OCI-LY3 (cell line): ENCODE data around the gene WAPL.
A peak's percentile ranks its signal among the peaks of the same experiment; 100 is the strongest.

Experiments used
- H2AFZ ChIP-seq: fragments of 200-600, 300-600 bp; shearing (Covaris generic); 2 replicates; pipeline ENCODE4 v1.6.0; 2014; ENCODE audit warnings: antibody characterized with exemption, low read depth, low read length
- H3K27ac ChIP-seq: fragments of 200-600, 300-600 bp; sonication (generic); 2 replicates; pipeline ENCODE4 v1.5.1; 2014; ENCODE audit warnings: mild to moderate bottlenecking, low read length, moderate library complexity, mixed read lengths
- H3K27me3 ChIP-seq: fragments of 200-600, 300-600 bp; sonication (generic); 2 replicates; pipeline ENCODE4 v1.6.1; 2014; ENCODE audit warnings: low read depth, low read length, mixed read lengths
- H3K36me3 ChIP-seq: fragments of 200-600, 300-600 bp; sonication (generic); replicated peaks from 2 replicates; pipeline ENCODE3; 2014; ENCODE audit warnings: low read depth, low read length, mixed read lengths
- H3K4me1 ChIP-seq: fragments of 300-600, 200-600 bp; sonication (generic); 2 replicates; pipeline ENCODE4 v1.6.1; 2014; ENCODE audit warnings: low read length, mixed read lengths
- H3K4me2 ChIP-seq: fragments of 200-600, 300-600 bp; sonication (generic); 2 replicates; pipeline ENCODE4 v1.6.1; 2014; ENCODE audit warnings: low read length, mixed read lengths
- H3K4me3 ChIP-seq: fragments of 300-600, 200-600 bp; sonication (generic); 2 replicates; pipeline ENCODE4 v1.5.1; 2014; ENCODE audit warnings: antibody characterized with exemption, mild to moderate bottlenecking, low read length, moderate library complexity
- H3K79me2 ChIP-seq: fragments of 300-600, 200-600 bp; shearing (Covaris generic); 2 replicates; pipeline ENCODE4 v1.6.1; 2014; ENCODE audit warnings: mild to moderate bottlenecking, low read length, mixed read lengths
- H3K9ac ChIP-seq: fragments of 300-600, 200-600 bp; shearing (Covaris generic); 2 replicates; pipeline ENCODE4 v1.6.0; 2014; ENCODE audit warnings: mild to moderate bottlenecking, low read length, moderate library complexity
- H3K9me3 ChIP-seq: fragments of 200-600, 300-600 bp; shearing (Covaris generic); 2 replicates; pipeline ENCODE4 v1.6.1; 2014; ENCODE audit warnings: low read length, mixed read lengths; ENCODE audit not compliant: insufficient read depth
- H4K20me1 ChIP-seq: fragments of 200-600, 300-600 bp; sonication (generic); 2 replicates; pipeline ENCODE4 v1.6.1; 2016; ENCODE audit warnings: low read length, mixed read lengths; ENCODE audit not compliant: insufficient read depth
- EZH2phosphoT487 ChIP-seq: fragments of 200-600 bp; shearing (Covaris generic); IDR thresholded peaks from 2 replicates; pipeline ENCODE4 v1.6.1; 2018; ENCODE audit warnings: antibody characterized with exemption, mixed run types, low read depth
- TF ChIP-seq, protein P1 (sequence below): fragments of 200-600, 300-600 bp; sonication (generic); IDR thresholded peaks from 2 replicates; pipeline ENCODE4 v1.5.1; 2014; ENCODE audit warnings: antibody characterized with exemption, low read length, low read depth

The WAPL gene

DNA sequence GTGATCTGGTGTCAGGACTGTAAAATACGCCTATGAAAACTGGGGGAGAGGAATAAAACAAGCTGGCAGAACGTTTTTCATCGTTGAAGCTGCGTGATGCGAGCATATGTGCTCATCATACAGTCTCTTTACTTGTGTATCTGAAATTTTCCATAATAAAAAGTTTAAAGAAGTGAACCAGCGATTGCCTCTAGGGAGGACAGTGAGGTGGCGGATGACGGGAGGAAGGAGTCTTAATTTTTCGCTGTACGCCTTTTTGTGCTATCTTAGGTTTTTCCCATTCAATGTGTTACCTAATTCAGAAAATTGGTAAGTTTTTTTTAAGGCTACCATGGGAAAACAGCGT, 891 bp upstream of the WAPL start:
- H3K4me1 ChIP-seq: peaks cover 20% of the 10 kb centered on the region
- H3K27me3 ChIP-seq: no peaks in the 10 kb centered on the region
- H3K36me3 ChIP-seq: peaks cover 15% of the 10 kb centered on the region
- H3K79me2 ChIP-seq: peaks cover 62% of the 10 kb centered on the region
- no peak overlapping the region for H3K27ac ChIP-seq
- no peak overlapping the region; the same call in 1 of the 2 replicates for H2AFZ ChIP-seq
- H3K9ac ChIP-seq: peak overlapping the region; percentile 75
- TF ChIP-seq, protein P1, sequence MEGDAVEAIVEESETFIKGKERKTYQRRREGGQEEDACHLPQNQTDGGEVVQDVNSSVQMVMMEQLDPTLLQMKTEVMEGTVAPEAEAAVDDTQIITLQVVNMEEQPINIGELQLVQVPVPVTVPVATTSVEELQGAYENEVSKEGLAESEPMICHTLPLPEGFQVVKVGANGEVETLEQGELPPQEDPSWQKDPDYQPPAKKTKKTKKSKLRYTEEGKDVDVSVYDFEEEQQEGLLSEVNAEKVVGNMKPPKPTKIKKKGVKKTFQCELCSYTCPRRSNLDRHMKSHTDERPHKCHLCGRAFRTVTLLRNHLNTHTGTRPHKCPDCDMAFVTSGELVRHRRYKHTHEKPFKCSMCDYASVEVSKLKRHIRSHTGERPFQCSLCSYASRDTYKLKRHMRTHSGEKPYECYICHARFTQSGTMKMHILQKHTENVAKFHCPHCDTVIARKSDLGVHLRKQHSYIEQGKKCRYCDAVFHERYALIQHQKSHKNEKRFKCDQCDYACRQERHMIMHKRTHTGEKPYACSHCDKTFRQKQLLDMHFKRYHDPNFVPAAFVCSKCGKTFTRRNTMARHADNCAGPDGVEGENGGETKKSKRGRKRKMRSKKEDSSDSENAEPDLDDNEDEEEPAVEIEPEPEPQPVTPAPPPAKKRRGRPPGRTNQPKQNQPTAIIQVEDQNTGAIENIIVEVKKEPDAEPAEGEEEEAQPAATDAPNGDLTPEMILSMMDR: no peak
- no peak for TF ChIP-seq EZH2phosphoT487
- H4K20me1 ChIP-seq: peaks cover 11% of the 10 kb centered on the region
- peak overlapping the region; percentile 89 for H3K4me3 ChIP-seq
- no peaks in the 10 kb centered on the region for H3K9me3 ChIP-seq
- peak overlapping the region; percentile 90 for H3K4me2 ChIP-seq

DNA sequence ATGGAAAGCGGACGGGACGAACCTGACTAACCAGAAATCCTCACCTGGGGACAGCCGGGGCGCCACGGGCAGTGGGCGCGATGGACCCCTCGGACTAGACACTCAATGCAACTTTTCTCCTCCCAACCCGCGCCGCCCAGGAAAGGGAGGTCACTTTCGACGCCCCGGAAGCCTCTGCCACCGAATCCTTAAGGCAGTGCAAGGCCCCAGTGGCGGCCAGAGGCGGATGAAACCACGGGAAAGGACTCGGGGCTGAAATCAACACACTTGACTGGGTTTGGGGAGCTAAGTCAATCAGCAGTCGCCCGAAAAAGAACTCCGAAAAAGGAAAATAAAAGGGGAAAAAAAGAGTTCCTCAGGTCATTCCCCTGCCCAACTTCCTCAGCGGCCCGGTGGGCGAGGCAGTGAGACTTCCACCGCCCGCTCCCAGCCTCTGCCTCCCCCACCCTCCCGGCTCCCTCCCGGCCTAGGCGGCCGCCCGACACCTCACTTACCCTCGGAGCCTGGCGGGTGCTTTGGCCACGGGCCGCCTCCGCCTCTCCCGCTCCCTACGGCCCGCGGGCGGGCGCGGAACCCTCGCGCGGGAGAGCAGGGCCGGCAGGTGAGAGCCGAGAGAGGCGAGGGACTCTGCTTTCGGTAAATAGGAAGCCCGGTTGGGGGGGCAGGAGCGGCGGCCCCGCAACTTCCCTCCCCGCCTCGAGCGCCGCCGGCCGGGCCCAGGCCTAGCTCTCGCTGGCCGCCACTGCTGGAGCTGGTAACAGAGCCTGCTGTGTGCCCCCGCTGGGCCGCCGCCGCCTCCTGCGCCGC, 518 bp downstream of the WAPL start:
- Histone ChIP-seq H2AFZ (no peak overlapping the region), H3K9ac (peak overlapping the region; percentile 75), H3K4me1 (peaks cover 20% of the 10 kb centered on the region), H3K4me3 (peak overlapping the region; percentile 89), H3K9me3 (no peaks in the 10 kb centered on the region), H3K27ac (peak overlapping the region; percentile 43), H3K79me2 (peaks cover 76% of the 10 kb centered on the region), H3K4me2 (peak overlapping the region; percentile 87), H4K20me1 (peaks cover 11% of the 10 kb centered on the region), H3K36me3 (peaks cover 21% of the 10 kb centered on the region), H3K27me3 (no peaks in the 10 kb centered on the region)
- TF ChIP-seq EZH2phosphoT487: no peak
- TF ChIP-seq, protein P1: no peak

DNA sequence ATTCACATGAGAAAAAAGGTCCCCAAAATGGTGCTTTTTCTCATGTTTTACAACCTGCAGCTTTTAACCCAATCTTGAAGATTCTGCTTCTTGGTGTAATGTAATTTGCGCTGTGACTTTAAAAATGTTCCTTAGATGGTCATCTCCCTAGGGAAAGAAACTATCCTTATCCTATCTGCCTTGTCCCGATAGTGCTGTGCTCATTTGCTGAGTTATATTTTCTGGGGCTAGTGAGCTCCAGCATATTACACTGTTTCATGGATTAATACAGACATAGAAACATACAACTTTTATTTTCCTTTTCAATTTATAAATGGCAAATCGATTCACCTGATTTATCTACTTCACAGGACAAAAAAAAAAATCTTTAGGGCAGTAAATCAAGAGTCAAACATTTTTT, 2.8 kb downstream of the WAPL start:
- peaks cover 18% of the 10 kb centered on the region for H4K20me1 ChIP-seq
- H3K9ac ChIP-seq: no peak overlapping the region
- peaks cover 29% of the 10 kb centered on the region for H3K36me3 ChIP-seq
- peaks cover 20% of the 10 kb centered on the region for H3K4me1 ChIP-seq
- no peak overlapping the region for H3K27ac ChIP-seq
- H3K4me2 ChIP-seq: no peak overlapping the region
- peaks cover 96% of the 10 kb centered on the region for H3K79me2 ChIP-seq
- no peaks in the 10 kb centered on the region for H3K27me3 ChIP-seq
- no peak overlapping the region for H3K4me3 ChIP-seq
- no peaks in the 10 kb centered on the region for H3K9me3 ChIP-seq
- TF ChIP-seq, protein P1: no peak
- no peak overlapping the region for H2AFZ ChIP-seq

DNA sequence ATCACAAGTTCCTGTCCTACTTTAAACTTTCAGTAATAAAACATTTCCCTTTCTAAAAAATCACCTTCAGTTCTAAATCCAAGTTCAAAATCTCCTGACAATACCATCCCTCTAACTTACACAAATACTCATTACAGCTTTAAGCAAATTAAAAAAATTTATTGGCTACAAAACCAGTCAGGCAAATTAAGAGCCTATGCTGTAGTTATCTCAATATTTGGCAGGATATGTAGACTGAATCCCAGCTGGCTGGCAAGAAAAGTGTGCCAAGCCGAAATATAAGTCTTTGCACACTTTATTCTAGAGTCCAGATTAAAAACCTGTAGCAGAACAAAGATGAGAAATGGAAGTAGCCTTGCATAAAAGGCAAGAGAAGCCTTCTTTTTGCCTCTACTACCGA, 9.5 kb downstream of the WAPL start:
- no peak for TF ChIP-seq EZH2phosphoT487
- TF ChIP-seq, protein P1: no peak
- H2AFZ ChIP-seq: no peak overlapping the region
- H3K79me2 ChIP-seq: peaks cover 96% of the 10 kb centered on the region
- peaks cover 10% of the 10 kb centered on the region for H4K20me1 ChIP-seq
- no peak overlapping the region for H3K4me3 ChIP-seq
- no peak overlapping the region for H3K27ac ChIP-seq
- no peaks in the 10 kb centered on the region for H3K4me1 ChIP-seq
- no peak overlapping the region for H3K9ac ChIP-seq
- H3K27me3 ChIP-seq: no peaks in the 10 kb centered on the region
- peaks cover 17% of the 10 kb centered on the region for H3K36me3 ChIP-seq
- H3K4me2 ChIP-seq: no peak overlapping the region
- no peaks in the 10 kb centered on the region for H3K9me3 ChIP-seq
